A673 (cell line): ENCODE data around the gene NR1I2.

ENCODE experiments used
- CTCF ChIP-seq: fragments of 300-800, 200-600 bp; sonication (generic); conservative IDR thresholded peaks from 2 replicates; pipeline ENCODE4 v1.5.1; 2017; ENCODE audit warnings: low read depth, mild to moderate bottlenecking, antibody characterized with exemption, low read length, moderate library complexity, mixed read lengths
- EZH2 ChIP-seq: fragments of 200-600 bp; sonication (generic); IDR thresholded peaks from 2 replicates; pipeline ENCODE4 v1.6.1; 2017; ENCODE audit warnings: borderline replicate concordance, low read depth, mild to moderate bottlenecking, mixed read lengths, antibody characterized with exemption, low read length; ENCODE audit not compliant: poor library complexity, severe bottlenecking

GRCh38 chr3:119808244-119808643 lies 26.3 kb downstream of the NR1I2 start:
- no peak for TF ChIP-seq CTCF
- TF ChIP-seq EZH2 = no peak
